Endothelial cell of umbilical vein (primary cell): Measurements from ENCODE around the gene FARP1. TPM values are rescaled to one million over a fixed set of nuclear protein-coding genes. Genes with fewer than 3 reads are reported as not detected.

Experiments
- BruUV-seq: library from RNA; stranded (reverse); fragments of 400-500 nt; replicated peaks from 2 replicates; lab custom pipeline; 2021; lab: Mats Ljungman, UMichigan
- CTCF ChIA-PET: fragments of 300-600, 350-600 bp; sonication (Branson Sonifier 250); formaldehyde crosslinking; loops from one replicate; lab custom pipeline; 2021; ENCODE audit warnings: antibody characterized with exemption, inconsistent platforms; lab: Charles Lee
- POLR2A ChIA-PET: fragments of 300-600, 350-600 bp; sonication (Branson Sonifier 250); formaldehyde crosslinking; loops from one replicate; lab custom pipeline; 2021; ENCODE audit warnings: antibody characterized with exemption, inconsistent platforms; lab: Charles Lee
- DNase-seq: peaks from one replicate; pipeline ENCODE4 v3.0.0-alpha.2; 2011; ENCODE audit warnings: low read depth, low spot score
- FAIRE-seq: peaks from 2 replicates; lab custom pipeline; 2011; peaks lifted over from hg19 to GRCh38; lab: Jason Lieb, UNC
- H2AFZ ChIP-seq: 2 replicates; pipeline ENCODE4 v1.6.0; 2012; ENCODE audit warnings: low read depth, low read length, control low read depth, inconsistent platforms
- H3K27ac ChIP-seq: 2 replicates; pipeline ENCODE4 v1.5.1; 2011; ENCODE audit warnings: low read depth, mild to moderate bottlenecking, control low read depth, low read length, moderate library complexity; ENCODE audit not compliant: insufficient read depth
- H3K27me3 ChIP-seq, 2 experiments: 2 replicates each; pipeline versions ENCODE4 v1.6.0 to v1.6.1; 2011; ENCODE audit warnings: low read length in 2 of 2, mixed read lengths in 1 of 2; ENCODE audit not compliant: control insufficient read depth in 2 of 2, insufficient read depth in 2 of 2
- H3K36me3 ChIP-seq, 2 experiments: 2 replicates in 1 of 2; 3 replicates in 1 of 2; pipeline ENCODE4 v1.5.1; 2011; ENCODE audit warnings: low read length in 2 of 2, mild to moderate bottlenecking in 1 of 2, moderate library complexity in 1 of 2; ENCODE audit not compliant: control insufficient read depth in 2 of 2, insufficient read depth in 2 of 2; ENCODE audit errors: extremely low read depth in 1 of 2
- H3K4me1 ChIP-seq: 3 replicates; pipeline ENCODE4 v1.5.1; 2011; ENCODE audit warnings: mild to moderate bottlenecking, low read length; ENCODE audit not compliant: control insufficient read depth, insufficient read depth; ENCODE audit errors: extremely low read depth
- H3K4me2 ChIP-seq: 2 replicates; pipeline ENCODE4 v1.6.1; 2011; ENCODE audit warnings: low read length, control low read depth, mixed read lengths; ENCODE audit not compliant: insufficient read depth
- H3K4me3 ChIP-seq, 3 experiments: fragments of 200-600 bp in 1 of 3; sonication (generic), shearing (Covaris generic) in 1 of 3; replicated peaks in 1 of 3; 2 replicates each; pipeline ENCODE4 v1.5.1; 2011 to 2016; ENCODE audit warnings: control low read depth in 3 of 3, low read length in 3 of 3, mild to moderate bottlenecking in 2 of 3, inconsistent platforms in 1 of 3, low read depth in 1 of 3, moderate library complexity in 1 of 3; ENCODE audit not compliant: insufficient read depth in 1 of 3
- H3K79me2 ChIP-seq: 2 replicates; pipeline ENCODE4 v1.6.0; 2012; ENCODE audit warnings: low read length, inconsistent platforms; ENCODE audit not compliant: control insufficient read depth, insufficient read depth
- H3K9ac ChIP-seq: replicated peaks from 2 replicates; pipeline ENCODE3; 2011; ENCODE audit warnings: low read length, control low read depth; ENCODE audit not compliant: insufficient read depth; ENCODE audit errors: extremely low read depth
- H3K9me1 ChIP-seq: replicated peaks from 3 replicates; pipeline ENCODE4 v1.6.0; 2011; ENCODE audit warnings: mild to moderate bottlenecking, low read length; ENCODE audit not compliant: control insufficient read depth, insufficient read depth; ENCODE audit errors: extremely low read depth
- H3K9me3 ChIP-seq: replicated peaks from 2 replicates; pipeline ENCODE4 v1.5.1; 2012; ENCODE audit warnings: low read length, inconsistent platforms; ENCODE audit not compliant: control insufficient read depth, insufficient read depth
- H4K20me1 ChIP-seq: replicated peaks from 2 replicates; pipeline ENCODE3; 2011; ENCODE audit warnings: mild to moderate bottlenecking, low read length; ENCODE audit not compliant: control insufficient read depth, insufficient read depth; ENCODE audit errors: extremely low read depth
- CTCF ChIP-seq, 2 donors: IDR thresholded peaks; 1 replicate in 1 of 2; 2 replicates in 1 of 2; pipeline ENCODE4 v1.5.1; 2011; ENCODE audit warnings: low read length in 2 of 2, mild to moderate bottlenecking in 2 of 2, moderate library complexity in 2 of 2, control low read depth in 1 of 2, inconsistent platforms in 1 of 2, low read depth in 1 of 2; ENCODE audit not compliant: insufficient read depth in 1 of 2; ENCODE audit errors: extremely low read depth in 1 of 2
- EZH2 ChIP-seq: IDR thresholded peaks from 2 replicates; pipeline ENCODE4 v1.6.1; 2012; ENCODE audit warnings: borderline replicate concordance, low read depth, mild to moderate bottlenecking, moderate library complexity, low read length, inconsistent platforms; ENCODE audit not compliant: severe bottlenecking
- FOS ChIP-seq: IDR thresholded peaks from 2 replicates; pipeline ENCODE4 v1.6.1; 2011; ENCODE audit warnings: mild to moderate bottlenecking, low read length, moderate library complexity, borderline replicate concordance; ENCODE audit not compliant: insufficient read depth
- GATA2 ChIP-seq: IDR thresholded peaks from 2 replicates; pipeline ENCODE4 v1.7.0; 2011; ENCODE audit warnings: low read depth, mild to moderate bottlenecking, moderate library complexity, mixed read lengths, low read length; ENCODE audit not compliant: insufficient read length, insufficient read depth
- JUN ChIP-seq: IDR thresholded peaks from 2 replicates; pipeline ENCODE4 v1.6.1; 2011; ENCODE audit warnings: borderline replicate concordance, low read depth; ENCODE audit not compliant: insufficient read length, insufficient read depth
- MAX ChIP-seq: IDR thresholded peaks from 2 replicates; pipeline ENCODE4 v1.6.1; 2011; ENCODE audit not compliant: insufficient read depth, insufficient read length
- MYC ChIP-seq: IDR thresholded peaks from one replicate; pipeline ENCODE4 v1.6.1; 2011; ENCODE audit warnings: mild to moderate bottlenecking, low read depth, low read length
- POLR2A ChIP-seq: IDR thresholded peaks from 2 replicates; pipeline ENCODE4 v1.6.1; 2012; ENCODE audit warnings: low read depth, mild to moderate bottlenecking, control low read depth, low read length
- POLR2AphosphoS5 ChIP-seq: IDR thresholded peaks from 2 replicates; pipeline ENCODE4 v1.6.1; 2012; ENCODE audit warnings: low read depth, mild to moderate bottlenecking, control low read depth, low read length, moderate library complexity; ENCODE audit not compliant: insufficient read depth
- dilution Hi-C: fragments of 300-500 bp; cut with MboI; formaldehyde crosslinking; loops from one replicate; pipeline ENCODE4 v1.15.0; 2019; ENCODE audit warnings: low sequenced_read_pairs; ENCODE audit not compliant: extremely low pct_ligation_motif_present
- intact Hi-C: fragments of 100-400 bp; cut with micrococcal nuclease; formaldehyde crosslinking; loops from one replicate; pipeline ENCODE4 v1.10.0; 2022
- polyA plus RNA-seq, 4 experiments: library from polyadenylated mRNA; depleted of rRNA in 3 of 4; stranded (reverse) in 3 of 4; unstranded in 1 of 4; fragments of >200 nt; gene quantifications; 2 replicates each; pipeline versions ENCODE4 v1.2.1 to v1.2.3, GENCODE V29; 2011 to 2012; ENCODE audit warnings: missing spikeins in 1 of 4
- total RNA-seq: library from RNA; stranded (reverse); gene quantifications from 2 replicates; pipeline ENCODE4 v1.2.3, GENCODE V29; 2021

Gene FARP1
- total and polyA plus RNA-seq, 2 donors (not counting 3 experiments of a cell fraction or from before 2014, with no cell fraction given), result 19.0 to 77.7 TPM

- Histone ChIP-seq H3K9me3 (no peaks in the 10 kb centered on the region), H3K4me2 (no peak overlapping the region), H3K27ac (no peak overlapping the region), H4K20me1 (no peaks in the 10 kb centered on the region), H3K9ac (no peak overlapping the region), H3K36me3 (peaks cover 0 to 3% of the 10 kb centered on the region in 2 experiments), H3K27me3 (no peaks in the 10 kb centered on the region), H3K79me2 (no peaks in the 10 kb centered on the region), H3K4me1 (no peaks in the 10 kb centered on the region), H3K4me3 (no peak overlapping the region), H3K9me1 (no peaks in the 10 kb centered on the region), H2AFZ (no peak overlapping the region)
- DNase-seq (no peak), FAIRE-seq (no peak)
- intact Hi-C loops, result no loop called here
- ChIA-PET CTCF (no interaction called here), POLR2A (no interaction called here)
- dilution Hi-C loops, result no loop called here
- BruUV-seq, result no TSS peak
- TF ChIP-seq FOS, result no peak
- TF ChIP-seq MAX, result no peak
- TF ChIP-seq MYC, result no peak
- TF ChIP-seq EZH2, result no peak
- TF ChIP-seq GATA2, result no peak
- TF ChIP-seq POLR2A, result no peak
- no peak for TF ChIP-seq POLR2AphosphoS5
- no peak for TF ChIP-seq JUN
- TF ChIP-seq CTCF (IDR thresholded peaks at IDR 0.05; ENCODE audit: extremely low read depth in 1 of 2, insufficient read depth in 1 of 2, low read depth in 1 of 2, low read length in 2 of 2), result no peak
Observed at GRCh38 chr13:98377635-98378378, 234.9 kb downstream of the FARP1 start.
